Spleen (tissue), 7 donors: ENCODE data around the gene ZIK1.

ENCODE experiments used
- POLR2A ChIP-seq, 3 donors: fragments of 450-650 bp; IDR thresholded peaks; one replicate each; pipeline ENCODE4 v1.5.1; 2017; ENCODE audit warnings: antibody characterized with exemption in 3 of 3, mild to moderate bottlenecking in 1 of 3
- POLR2AphosphoS5 ChIP-seq, 3 donors: sonication (generic); formaldehyde crosslinking; IDR thresholded peaks; one replicate each; pipeline ENCODE4 v1.5.1; 2017; ENCODE audit warnings: antibody characterized with exemption in 3 of 3
- TF ChIP-seq, protein P1 (sequence below), 11 experiments: fragments of 200-600 bp in 7 of 11; fragments of 450-650 bp in 4 of 11; sonication (generic) in 4 of 11; IDR thresholded peaks in 8 of 11; conservative IDR thresholded peaks in 3 of 11; 1 replicate in 7 of 11; 2 replicates in 4 of 11; pipeline versions ENCODE4 v1.4.0 to v1.8.0; 2016 to 2021; ENCODE audit warnings: antibody characterized with exemption in 11 of 11, inconsistent platforms in 4 of 11, mild to moderate bottlenecking in 1 of 11
- donor health status: DM: no; HTN: no; CAD: no; lungs with moderate emphysema.
- donor health status: DM: no; HTN: no; CAD: no.
- donor health status: DM: no; HTN: no; CAD: no.

GRCh38 chr19:57606931-57607330, 23.0 kb downstream of the ZIK1 start:
- TF ChIP-seq, protein P1, sequence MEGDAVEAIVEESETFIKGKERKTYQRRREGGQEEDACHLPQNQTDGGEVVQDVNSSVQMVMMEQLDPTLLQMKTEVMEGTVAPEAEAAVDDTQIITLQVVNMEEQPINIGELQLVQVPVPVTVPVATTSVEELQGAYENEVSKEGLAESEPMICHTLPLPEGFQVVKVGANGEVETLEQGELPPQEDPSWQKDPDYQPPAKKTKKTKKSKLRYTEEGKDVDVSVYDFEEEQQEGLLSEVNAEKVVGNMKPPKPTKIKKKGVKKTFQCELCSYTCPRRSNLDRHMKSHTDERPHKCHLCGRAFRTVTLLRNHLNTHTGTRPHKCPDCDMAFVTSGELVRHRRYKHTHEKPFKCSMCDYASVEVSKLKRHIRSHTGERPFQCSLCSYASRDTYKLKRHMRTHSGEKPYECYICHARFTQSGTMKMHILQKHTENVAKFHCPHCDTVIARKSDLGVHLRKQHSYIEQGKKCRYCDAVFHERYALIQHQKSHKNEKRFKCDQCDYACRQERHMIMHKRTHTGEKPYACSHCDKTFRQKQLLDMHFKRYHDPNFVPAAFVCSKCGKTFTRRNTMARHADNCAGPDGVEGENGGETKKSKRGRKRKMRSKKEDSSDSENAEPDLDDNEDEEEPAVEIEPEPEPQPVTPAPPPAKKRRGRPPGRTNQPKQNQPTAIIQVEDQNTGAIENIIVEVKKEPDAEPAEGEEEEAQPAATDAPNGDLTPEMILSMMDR (IDR thresholded peaks at IDR 0.05 in 8 of 11, conservative IDR thresholded peaks at IDR 0.05 in 3 of 11): no peak
- TF ChIP-seq POLR2A (IDR thresholded peaks at IDR 0.05): no peak
- TF ChIP-seq POLR2AphosphoS5 (IDR thresholded peaks at IDR 0.05): no peak
